HepG2 (cell line): ENCODE measurements around the gene GLDC. TPM values are rescaled to one million over a fixed set of nuclear protein-coding genes. Genes with fewer than 3 reads are reported as not detected.

Experiments
- ATAC-seq: fragments of 200-7000 bp; cut with Tn5 transposase; 3 replicates; pipeline ENCODE4 v1.9.1; 2020; ENCODE audit warnings: mild to moderate bottlenecking, moderate library complexity
- BruUV-seq: library from RNA; stranded (reverse); fragments of 400-500 nt; replicated peaks from 2 replicates; lab custom pipeline; 2021; lab: Mats Ljungman, UMichigan
- CTCF ChIA-PET: fragments of 300-600 bp; formaldehyde crosslinking; extraction: SDS; loops from one replicate; lab custom pipeline; 2021; ENCODE audit warnings: low total read pairs, inconsistent platforms, low intra/inter-chr PET ratio; lab: Yijun Ruan, JAX
- POLR2A ChIA-PET: fragments of 350-600 bp; sonication (Branson Sonifier 250); formaldehyde crosslinking; loops from one replicate; lab custom pipeline; 2020; ENCODE audit warnings: antibody characterized with exemption, inconsistent platforms; lab: Yijun Ruan, JAX
- DNase-seq: peaks from one replicate; pipeline ENCODE4 v3.0.0-alpha.2; 2015; ENCODE audit warnings: low spot score
- FAIRE-seq: peaks from 3 replicates; lab custom pipeline; 2011; peaks lifted over from hg19 to GRCh38; lab: Jason Lieb, UNC
- H2AFZ ChIP-seq: one replicate; pipeline ENCODE4 v1.6.1; 2011; ENCODE audit warnings: low read length, inconsistent platforms
- H3K27ac ChIP-seq: fragments of 300-600 bp; 3 replicates; pipeline ENCODE4 v1.8.0; 2011; ENCODE audit warnings: mixed run types, mild to moderate bottlenecking, mixed read lengths, low read length, inconsistent platforms; ENCODE audit not compliant: insufficient read depth; ENCODE audit errors: extremely low read length
- H3K27me3 ChIP-seq, 2 experiments: fragments of 200-600 bp in 1 of 2; 2 replicates in 1 of 2; 3 replicates in 1 of 2; pipeline versions ENCODE4 v1.6.0 to v1.8.0; 2011; ENCODE audit warnings: low read length in 2 of 2, mild to moderate bottlenecking in 2 of 2, moderate library complexity in 2 of 2, inconsistent platforms in 1 of 2; ENCODE audit not compliant: insufficient read depth in 2 of 2, control insufficient read depth in 1 of 2
- H3K36me3 ChIP-seq, 2 experiments: fragments of 200-600 bp in 1 of 2; replicated peaks in 1 of 2; 2 replicates in 1 of 2; 3 replicates in 1 of 2; pipeline versions ENCODE4 v1.5.1 to v1.8.0; 2011; ENCODE audit warnings: low read length in 2 of 2, inconsistent platforms in 1 of 2; ENCODE audit not compliant: insufficient read depth in 2 of 2, control insufficient read depth in 1 of 2
- H3K4me1 ChIP-seq: 2 replicates; pipeline ENCODE4 v1.5.1; 2012; ENCODE audit warnings: low read length, inconsistent platforms; ENCODE audit not compliant: insufficient read depth
- H3K4me2 ChIP-seq: 2 replicates; pipeline ENCODE4 v1.6.0; 2011; ENCODE audit warnings: low read depth, low read length, inconsistent platforms
- H3K4me3 ChIP-seq, 3 experiments: fragments of 200-600 bp in 1 of 3; sonication (generic), shearing (Covaris generic) in 1 of 3; replicated peaks in 1 of 3; 2 replicates each; pipeline ENCODE4 v1.5.1; 2011 to 2016; ENCODE audit warnings: low read length in 3 of 3, inconsistent platforms in 2 of 3, low read depth in 2 of 3, mild to moderate bottlenecking in 2 of 3, control low read depth in 1 of 3, mixed read lengths in 1 of 3; ENCODE audit not compliant: insufficient read depth in 1 of 3
- H3K79me2 ChIP-seq: one replicate; pipeline ENCODE4 v1.6.1; 2011; ENCODE audit warnings: low read length, inconsistent platforms; ENCODE audit not compliant: insufficient read depth
- H3K9ac ChIP-seq: 2 replicates; pipeline ENCODE4 v1.6.0; 2011; ENCODE audit warnings: mild to moderate bottlenecking, low read depth, low read length, inconsistent platforms; ENCODE audit not compliant: insufficient read depth
- H3K9me3 ChIP-seq: 2 replicates; pipeline ENCODE4 v1.5.1; 2012; ENCODE audit warnings: mild to moderate bottlenecking, low read length
- H4K20me1 ChIP-seq: 2 replicates; pipeline ENCODE4 v1.6.0; 2011; ENCODE audit warnings: inconsistent platforms, mild to moderate bottlenecking, low read length, moderate library complexity; ENCODE audit not compliant: insufficient read depth
- DPF2 ChIP-seq: sonication (generic); formaldehyde crosslinking; IDR thresholded peaks from 2 replicates; pipeline ENCODE4 v1.4.0; 2020; ENCODE audit warnings: mild to moderate bottlenecking, low read depth, missing genetic modification reagents, borderline replicate concordance
- ELF4 ChIP-seq: sonication (generic); formaldehyde crosslinking; IDR thresholded peaks from 2 replicates; pipeline ENCODE4 v1.5.0; 2020; ENCODE audit warnings: missing genetic modification reagents, mild to moderate bottlenecking, moderate library complexity, borderline replicate concordance
- HIC2 ChIP-seq: sonication (generic); formaldehyde crosslinking; IDR thresholded peaks from 2 replicates; pipeline ENCODE4 v1.9.0; 2022; ENCODE audit warnings: low read depth, missing genetic modification reagents
- HNF1A ChIP-seq, 2 experiments: sonication (generic) in 1 of 2; formaldehyde crosslinking in 1 of 2; IDR thresholded peaks; 2 replicates each; pipeline versions ENCODE4 v1.4.0 to v1.6.1; 2016 to 2020; ENCODE audit warnings: borderline replicate concordance in 1 of 2, low read depth in 1 of 2, mild to moderate bottlenecking in 1 of 2, missing genetic modification reagents in 1 of 2
- JDP2 ChIP-seq: sonication (generic); formaldehyde crosslinking; IDR thresholded peaks from 2 replicates; pipeline ENCODE4 v1.8.1; 2022; ENCODE audit warnings: missing genetic modification reagents, borderline replicate concordance
- ZBTB7B ChIP-seq: sonication (generic); formaldehyde crosslinking; IDR thresholded peaks from 2 replicates; pipeline ENCODE4 v1.4.0; 2020; ENCODE audit warnings: missing genetic modification reagents
- ZNF138 ChIP-seq: sonication (generic); formaldehyde crosslinking; IDR thresholded peaks from 2 replicates; pipeline ENCODE4 v1.5.0; 2020; ENCODE audit warnings: mild to moderate bottlenecking, low read depth, missing genetic modification reagents
- ZNF546 ChIP-seq: sonication (generic); formaldehyde crosslinking; conservative IDR thresholded peaks from 2 replicates; pipeline ENCODE4 v1.8.1; 2023; ENCODE audit warnings: mild to moderate bottlenecking, missing genetic modification reagents
- ZNF552 ChIP-seq: sonication (generic); formaldehyde crosslinking; IDR thresholded peaks from 2 replicates; pipeline ENCODE4 v1.9.0; 2022; ENCODE audit warnings: missing genetic modification reagents, mild to moderate bottlenecking, borderline replicate concordance
- ZNF780A ChIP-seq: sonication (generic); formaldehyde crosslinking; IDR thresholded peaks from 2 replicates; pipeline ENCODE4 v1.8.0; 2022; ENCODE audit warnings: mild to moderate bottlenecking, missing genetic modification reagents, moderate library complexity
- WGBS: methylation state at CpG from one replicate; pipeline ENCODE4 v1.1.6; 2017; ENCODE audit warnings: low lambda C conversion rate; 5-methylcytosine and 5-hydroxymethylcytosine counted together
- in situ Hi-C: cut with HindIII; loops from 2 replicates; pipeline ENCODE4 v1.10.0; 2017; ENCODE audit warnings: low pct_unique_long_range_greater_than_20kb; ENCODE audit not compliant: extremely low pct_ligation_motif_present
- intact Hi-C: fragments of 100-400 bp; cut with micrococcal nuclease; formaldehyde crosslinking; loops from one replicate; pipeline ENCODE4 v1.10.0; 2022; ENCODE audit not compliant: unreplicated experiment
- polyA plus RNA-seq, 8 experiments: library from polyadenylated mRNA; depleted of rRNA in 3 of 8; stranded (reverse) in 7 of 8; unstranded in 1 of 8; fragments of >200 nt; fragmentation: Illumina TruSeq in 4 of 8; extraction: Trizol in 4 of 8; gene quantifications; 2 replicates each; pipeline versions ENCODE4 v1.2.1 to v1.2.3, GENCODE V29; 2011 to 2016; ENCODE audit warnings: low read depth in 4 of 8, missing spikeins in 1 of 8, mixed read lengths in 1 of 8; ENCODE audit not compliant: insufficient read depth in 1 of 8
- total RNA-seq, 5 experiments: library from RNA; depleted of rRNA; stranded (reverse); fragments of >200 nt; fragmentation: Illumina TruSeq; extraction: Trizol; gene quantifications; 2 replicates each; pipeline ENCODE4 v1.2.3, GENCODE V29; 2016; ENCODE audit warnings: low read depth in 1 of 5
- TF ChIP-seq, protein P1 (sequence below): sonication (generic); formaldehyde crosslinking; IDR thresholded peaks from 2 replicates; pipeline ENCODE4 v1.9.0; 2021; ENCODE audit warnings: missing genetic modification reagents, borderline replicate concordance
- TF ChIP-seq, protein P2 (sequence below): sonication (generic); formaldehyde crosslinking; IDR thresholded peaks from 2 replicates; pipeline ENCODE4 v1.4.0; 2020; ENCODE audit warnings: missing genetic modification reagents

Gene GLDC
- total and polyA plus RNA-seq, 2 of the 13 experiments (the other 11 are each of a cell fraction or from before 2014, with no cell fraction given), result 59.3 to 115 TPM

DNA sequence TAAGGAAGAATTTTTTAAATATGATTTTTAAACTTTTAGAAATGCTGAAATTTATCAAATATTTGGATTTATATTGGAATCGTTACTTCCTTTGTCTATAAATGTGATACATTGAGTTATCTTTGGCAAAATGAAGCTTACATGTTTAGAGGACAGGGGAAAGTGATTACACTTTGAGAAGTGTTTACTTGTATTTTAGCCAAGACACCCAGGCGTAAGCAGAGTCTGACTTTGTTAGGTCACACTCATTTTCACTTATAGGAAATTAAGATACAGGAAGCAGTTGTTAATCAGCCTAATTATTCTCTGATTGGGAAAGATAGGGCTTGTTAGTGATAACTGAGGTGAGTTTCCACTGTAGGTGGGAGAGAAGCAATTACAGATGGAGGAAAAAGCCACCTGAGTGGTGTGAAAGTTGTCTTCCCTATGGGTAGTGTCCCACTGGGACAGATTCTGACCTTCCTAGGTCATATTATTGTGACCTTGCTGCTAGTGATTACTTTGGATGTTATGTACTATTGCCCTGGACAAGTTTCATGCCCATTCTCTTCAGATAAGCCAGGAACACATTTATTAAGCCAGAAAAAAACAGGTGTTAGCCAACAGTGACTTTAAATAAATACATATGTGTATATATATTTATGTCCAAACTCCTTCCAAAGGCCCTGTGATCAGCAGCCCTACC is 143.9 kb downstream of the GLDC start:
- Histone ChIP-seq H3K4me1 (no peaks in the 10 kb centered on the region), H3K27me3 (no peaks in the 10 kb centered on the region), H3K27ac (no peak overlapping the region)
- no peak for ATAC-seq
- TF ChIP-seq ZNF546 (CRISPR knock-in tag), result no peak
- TF ChIP-seq ZNF138 (CRISPR knock-in tag), result no peak
- no peak for TF ChIP-seq HNF1A (IDR thresholded peaks at IDR 0.05; ENCODE audit: low read depth)
- no peak for TF ChIP-seq HNF1A (CRISPR knock-in tag; IDR thresholded peaks at IDR 0.05; ENCODE audit: borderline replicate concordance)
- no peak for TF ChIP-seq DPF2 (CRISPR knock-in tag)
- TF ChIP-seq, protein P1, sequence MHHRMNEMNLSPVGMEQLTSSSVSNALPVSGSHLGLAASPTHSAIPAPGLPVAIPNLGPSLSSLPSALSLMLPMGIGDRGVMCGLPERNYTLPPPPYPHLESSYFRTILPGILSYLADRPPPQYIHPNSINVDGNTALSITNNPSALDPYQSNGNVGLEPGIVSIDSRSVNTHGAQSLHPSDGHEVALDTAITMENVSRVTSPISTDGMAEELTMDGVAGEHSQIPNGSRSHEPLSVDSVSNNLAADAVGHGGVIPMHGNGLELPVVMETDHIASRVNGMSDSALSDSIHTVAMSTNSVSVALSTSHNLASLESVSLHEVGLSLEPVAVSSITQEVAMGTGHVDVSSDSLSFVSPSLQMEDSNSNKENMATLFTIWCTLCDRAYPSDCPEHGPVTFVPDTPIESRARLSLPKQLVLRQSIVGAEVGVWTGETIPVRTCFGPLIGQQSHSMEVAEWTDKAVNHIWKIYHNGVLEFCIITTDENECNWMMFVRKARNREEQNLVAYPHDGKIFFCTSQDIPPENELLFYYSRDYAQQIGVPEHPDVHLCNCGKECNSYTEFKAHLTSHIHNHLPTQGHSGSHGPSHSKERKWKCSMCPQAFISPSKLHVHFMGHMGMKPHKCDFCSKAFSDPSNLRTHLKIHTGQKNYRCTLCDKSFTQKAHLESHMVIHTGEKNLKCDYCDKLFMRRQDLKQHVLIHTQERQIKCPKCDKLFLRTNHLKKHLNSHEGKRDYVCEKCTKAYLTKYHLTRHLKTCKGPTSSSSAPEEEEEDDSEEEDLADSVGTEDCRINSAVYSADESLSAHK (CRISPR knock-in tag), result no peak
- TF ChIP-seq HIC2 (CRISPR knock-in tag), result no peak
- TF ChIP-seq, protein P2, sequence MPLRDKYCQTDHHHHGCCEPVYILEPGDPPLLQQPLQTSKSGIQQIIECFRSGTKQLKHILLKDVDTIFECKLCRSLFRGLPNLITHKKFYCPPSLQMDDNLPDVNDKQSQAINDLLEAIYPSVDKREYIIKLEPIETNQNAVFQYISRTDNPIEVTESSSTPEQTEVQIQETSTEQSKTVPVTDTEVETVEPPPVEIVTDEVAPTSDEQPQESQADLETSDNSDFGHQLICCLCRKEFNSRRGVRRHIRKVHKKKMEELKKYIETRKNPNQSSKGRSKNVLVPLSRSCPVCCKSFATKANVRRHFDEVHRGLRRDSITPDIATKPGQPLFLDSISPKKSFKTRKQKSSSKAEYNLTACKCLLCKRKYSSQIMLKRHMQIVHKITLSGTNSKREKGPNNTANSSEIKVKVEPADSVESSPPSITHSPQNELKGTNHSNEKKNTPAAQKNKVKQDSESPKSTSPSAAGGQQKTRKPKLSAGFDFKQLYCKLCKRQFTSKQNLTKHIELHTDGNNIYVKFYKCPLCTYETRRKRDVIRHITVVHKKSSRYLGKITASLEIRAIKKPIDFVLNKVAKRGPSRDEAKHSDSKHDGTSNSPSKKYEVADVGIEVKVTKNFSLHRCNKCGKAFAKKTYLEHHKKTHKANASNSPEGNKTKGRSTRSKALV (CRISPR knock-in tag), result no peak
- no peak for TF ChIP-seq ZBTB7B (CRISPR knock-in tag)
- TF ChIP-seq ZNF780A (CRISPR knock-in tag), result no peak
- no peak for TF ChIP-seq ELF4
- TF ChIP-seq JDP2 (CRISPR knock-in tag), result no peak
- TF ChIP-seq ZNF552 (CRISPR knock-in tag), result no peak
- TF ChIP-seq, all 625 proteins: peak for 0
- no peaks in the 10 kb centered on the region for H4K20me1 ChIP-seq
- H3K4me2 ChIP-seq, result no peak overlapping the region
- 97% methylated on average over 2 of the region's 2 CpGs for WGBS
- H3K79me2 ChIP-seq, result no peaks in the 10 kb centered on the region
- intact Hi-C loops, result no loop called here
- no peaks in the 10 kb centered on the region for H3K9me3 ChIP-seq
- POLR2A ChIA-PET, result no interaction called here
- H3K36me3 ChIP-seq, result peaks cover 21 to 65% of the 10 kb centered on the region in 2 experiments
- no peak overlapping the region for H3K4me3 ChIP-seq
- H3K9ac ChIP-seq, result no peak overlapping the region
- no peak for DNase-seq
- FAIRE-seq, result no peak
- BruUV-seq, result no TSS peak
- in situ Hi-C loops, result no loop called here
- CTCF ChIA-PET, result no interaction called here
- H2AFZ ChIP-seq, result no peak overlapping the region
